ENCODE measurements around the gene BEX1. TPM values are rescaled to one million over a fixed set of nuclear protein-coding genes. Genes with fewer than 3 reads are reported as not detected.
"Not testable (repeated sequence)": the region's sequence is repeated elsewhere in the genome, so short reads cannot be mapped to it uniquely, and the experiment has no call there.

The BEX1 gene
- total RNA-seq, 6 experiments from 2014 or later = 0.31 to 0.44 TPM; not detected in 4

- Histone ChIP-seq H3K36me3 (no peaks in the 10 kb centered on the region), H3K27me3 (no peaks in the 10 kb centered on the region), H3K4me1 (no peaks in the 10 kb centered on the region), H3K4me3 (no peak overlapping the region), H3K9me3 (no peaks in the 10 kb centered on the region), H3K27ac (no peak overlapping the region)
- TF ChIP-seq, protein P1, sequence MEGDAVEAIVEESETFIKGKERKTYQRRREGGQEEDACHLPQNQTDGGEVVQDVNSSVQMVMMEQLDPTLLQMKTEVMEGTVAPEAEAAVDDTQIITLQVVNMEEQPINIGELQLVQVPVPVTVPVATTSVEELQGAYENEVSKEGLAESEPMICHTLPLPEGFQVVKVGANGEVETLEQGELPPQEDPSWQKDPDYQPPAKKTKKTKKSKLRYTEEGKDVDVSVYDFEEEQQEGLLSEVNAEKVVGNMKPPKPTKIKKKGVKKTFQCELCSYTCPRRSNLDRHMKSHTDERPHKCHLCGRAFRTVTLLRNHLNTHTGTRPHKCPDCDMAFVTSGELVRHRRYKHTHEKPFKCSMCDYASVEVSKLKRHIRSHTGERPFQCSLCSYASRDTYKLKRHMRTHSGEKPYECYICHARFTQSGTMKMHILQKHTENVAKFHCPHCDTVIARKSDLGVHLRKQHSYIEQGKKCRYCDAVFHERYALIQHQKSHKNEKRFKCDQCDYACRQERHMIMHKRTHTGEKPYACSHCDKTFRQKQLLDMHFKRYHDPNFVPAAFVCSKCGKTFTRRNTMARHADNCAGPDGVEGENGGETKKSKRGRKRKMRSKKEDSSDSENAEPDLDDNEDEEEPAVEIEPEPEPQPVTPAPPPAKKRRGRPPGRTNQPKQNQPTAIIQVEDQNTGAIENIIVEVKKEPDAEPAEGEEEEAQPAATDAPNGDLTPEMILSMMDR (IDR thresholded peaks at IDR 0.05) = no peak
- no peak for TF ChIP-seq POLR2A (IDR thresholded peaks at IDR 0.05)
- DNase-seq = no peak
- no peak for ATAC-seq
- intact Hi-C loops (cut with DNase I) = no loop called here
- WGBS (ENCODE audit: insufficient coverage, low coverage, low lambda C conversion rate, missing lambda C conversion rate) = 43% methylated on average over 8 of the region's 8 CpGs
Measured at GRCh38 chrX:103051260-103051789, 12.6 kb downstream of the BEX1 start.

DNA sequence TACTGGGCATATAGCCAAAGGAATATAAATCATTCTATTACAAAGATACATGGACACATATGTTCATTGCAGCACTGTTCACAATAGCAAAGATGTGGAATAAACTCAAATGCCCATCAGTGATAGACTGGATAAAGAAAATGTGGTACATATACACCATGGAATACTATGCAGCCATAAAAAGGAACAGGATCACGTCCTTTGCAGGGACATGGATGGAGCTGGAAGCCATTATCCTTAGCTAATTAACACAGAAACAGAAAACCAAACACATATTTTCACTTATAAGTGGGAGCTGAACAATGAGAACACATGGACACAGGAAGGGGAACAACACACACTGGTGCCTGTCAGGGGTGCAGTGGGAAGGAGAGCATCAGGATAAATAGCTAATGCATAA is 30.6 kb downstream of the BEX1 start:
- ATAC-seq; H3K27ac ChIP-seq; H3K4me1 ChIP-seq; H3K4me3 ChIP-seq; DNase-seq; H3K9me3 ChIP-seq; H3K36me3 ChIP-seq; H3K27me3 ChIP-seq; intact Hi-C loops (cut with DNase I): not testable (repeated sequence)
- whole genome bisulfite sequencing (ENCODE audit: insufficient coverage, low coverage, low lambda C conversion rate, missing lambda C conversion rate) = 63% methylated on average over 1 of the region's 1 CpG

GRCh38 chrX:103017542-103017941 is 46.4 kb downstream of the BEX1 start:
- intact Hi-C loops (cut with DNase I) = no loop called here
- Histone ChIP-seq H3K27me3 (no peaks in the 10 kb centered on the region), H3K4me1 (no peaks in the 10 kb centered on the region), H3K4me3 (no peak overlapping the region), H3K36me3 (no peaks in the 10 kb centered on the region), H3K27ac (no peak overlapping the region), H3K9me3 (no peaks in the 10 kb centered on the region)
- WGBS (ENCODE audit: insufficient coverage, low coverage, low lambda C conversion rate, missing lambda C conversion rate) = 26% methylated on average over 4 of the region's 4 CpGs
- ATAC-seq (no peak), DNase-seq (no peak)
- TF ChIP-seq POLR2A (IDR thresholded peaks at IDR 0.05) = no peak
- TF ChIP-seq, protein P1 (IDR thresholded peaks at IDR 0.05) = no peak

DNA sequence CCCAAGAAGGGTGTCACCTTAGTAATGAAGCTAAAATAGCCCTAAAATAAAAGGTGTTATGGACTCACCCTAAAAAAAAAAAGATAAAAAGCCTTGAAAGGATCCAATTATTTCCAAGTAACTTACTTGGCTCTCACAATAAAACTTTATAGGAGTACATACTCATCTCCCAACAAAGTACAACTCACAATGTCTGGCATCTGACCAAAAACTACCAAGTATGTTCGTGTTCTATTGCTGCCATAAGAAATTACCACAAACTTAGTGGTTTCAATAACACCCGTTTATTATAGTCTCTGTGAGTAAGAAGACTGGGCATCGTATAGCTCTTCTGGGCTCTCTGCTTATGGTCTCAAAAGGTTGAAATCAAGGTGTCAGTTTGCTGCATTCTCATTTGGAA is 51.0 kb downstream of the BEX1 start:
- 52% methylated on average over 3 of the region's 3 CpGs for WGBS (ENCODE audit: insufficient coverage, low coverage, low lambda C conversion rate, missing lambda C conversion rate)
- Histone ChIP-seq H3K36me3 (no peaks in the 10 kb centered on the region), H3K4me3 (no peak overlapping the region), H3K27me3 (no peaks in the 10 kb centered on the region), H3K9me3 (no peaks in the 10 kb centered on the region), H3K4me1 (no peaks in the 10 kb centered on the region), H3K27ac (no peak overlapping the region)
- TF ChIP-seq POLR2A (IDR thresholded peaks at IDR 0.05) = no peak
- TF ChIP-seq, protein P1 (IDR thresholded peaks at IDR 0.05) = no peak
- intact Hi-C loops (cut with DNase I) = no loop called here
- no peak for DNase-seq
- ATAC-seq = no peak

Other genes with a start within 250 kb of the BEX1 start
- gene RAB40AL, start 126.9 kb downstream of the BEX1 start, total RNA-seq = under 1 TPM; 0.25 to 0.64 (median 0.41) TPM
- gene NXF3, start 29.0 kb upstream of the BEX1 start, total RNA-seq = 1 to 10 TPM in 2 of 6 experiments, under 1 TPM in 4; 0.25 to 1.8 (median 0.85) TPM
- 1 to 10 TPM; 2.2 to 6.1 (median 2.9) TPM for gene BEX4, start 150.9 kb upstream of the BEX1 start, total RNA-seq
- 10 to 100 TPM; 11.2 to 21.0 (median 16.6) TPM for gene TCEAL8, start 191.0 kb upstream of the BEX1 start, total RNA-seq
- gene TCEAL5, start 212.6 kb upstream of the BEX1 start, total RNA-seq = not detected
- gene BEX2, start 246.8 kb upstream of the BEX1 start, total RNA-seq = 1 to 10 TPM in 3 of 6 experiments, not detected in 3; 1.9 to 2.1 (median 2.1) TPM

Measured in right lobe of liver (tissue), 6 donors.